GM18511 (cell line): ENCODE data around the gene EPAS1.

Experiments used
- ATAC-seq: cut with Tn5 transposase; IDR thresholded peaks from one replicate; pipeline ENCODE4 v1.9.1; 2021; ENCODE audit warnings: mild to moderate bottlenecking, moderate library complexity; ENCODE audit not compliant: unreplicated experiment

EPAS1 gene

DNA sequence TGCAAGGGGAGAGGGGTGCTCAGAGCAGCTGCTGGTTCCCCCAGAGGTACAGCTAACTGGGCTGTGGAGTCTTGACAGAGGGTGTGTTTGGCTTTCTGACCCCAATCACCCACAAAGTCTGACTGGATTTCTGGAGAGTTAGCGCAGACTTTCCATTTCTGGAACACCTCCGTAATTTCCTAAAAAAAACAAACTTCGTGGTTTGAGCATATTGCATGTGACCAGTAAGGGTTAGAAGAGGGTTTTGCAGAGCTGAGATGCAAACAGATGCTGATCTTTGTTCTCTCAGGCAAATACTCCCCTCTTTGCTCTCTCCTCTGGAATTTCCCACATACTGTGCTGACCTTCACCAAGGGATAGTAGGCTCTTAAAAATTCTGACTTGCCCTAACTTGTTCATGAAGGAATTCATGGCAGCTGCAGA is 137.7 kb downstream of the EPAS1 start:
- ATAC-seq = no peak

DNA sequence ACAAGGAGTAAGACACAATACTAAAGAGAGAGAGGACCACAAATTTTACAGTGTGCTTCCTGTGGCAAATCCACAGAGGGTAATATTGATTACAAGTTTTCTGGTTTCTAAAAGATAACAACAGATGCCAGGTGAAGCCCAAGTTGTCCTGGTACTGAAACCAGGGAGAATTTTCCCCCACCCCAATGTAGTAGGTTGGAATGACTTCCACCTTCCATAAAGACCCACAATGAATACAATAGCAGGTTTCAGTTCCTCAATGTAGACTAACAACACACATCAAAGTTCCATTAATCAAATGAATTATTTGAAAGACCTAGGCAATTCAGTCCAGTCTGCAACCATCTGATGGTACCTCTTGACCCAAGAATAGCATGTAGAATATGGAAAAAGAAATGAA is 138.1 kb downstream of the EPAS1 start:
- no peak for ATAC-seq

DNA sequence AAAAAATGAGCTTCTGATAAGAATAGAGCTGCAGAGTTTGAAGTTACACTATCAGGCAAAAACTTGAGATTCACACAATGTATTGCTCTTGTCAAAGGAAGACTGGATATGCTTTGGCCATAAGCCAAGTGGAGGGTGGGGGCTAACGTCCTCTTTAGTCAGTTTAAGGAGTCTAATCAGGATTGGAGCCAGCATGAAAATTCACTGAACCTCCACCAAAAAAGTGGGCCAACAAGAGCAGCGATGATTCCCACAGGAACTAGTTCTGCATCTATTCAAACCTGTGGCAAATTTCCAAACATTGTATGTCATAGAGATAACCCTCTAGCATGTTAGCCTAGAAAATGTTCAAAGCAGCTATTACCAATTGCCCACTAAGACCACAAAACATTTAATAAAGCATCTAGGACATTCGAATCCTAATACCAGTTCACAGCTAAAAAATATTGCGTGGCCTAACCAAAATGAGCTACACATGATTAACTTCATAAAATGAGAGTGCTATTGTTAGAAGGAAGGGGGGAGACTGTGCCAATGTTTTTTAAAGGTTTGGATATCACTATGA is 138.7 kb downstream of the EPAS1 start:
- no peak for ATAC-seq
